Gastrocnemius medialis (tissue), 4 donors: ENCODE measurements around the gene HPCAL1.

Experiments used
- CTCF ChIP-seq, 5 experiments: fragments of 450-650 bp in 3 of 5; fragments of 200-600 bp in 2 of 5; sonication (generic) in 2 of 5; IDR thresholded peaks in 4 of 5; conservative IDR thresholded peaks in 1 of 5; 1 replicate in 4 of 5; 2 replicates in 1 of 5; pipeline ENCODE4 v1.5.1; 2016 to 2019; ENCODE audit warnings: antibody characterized with exemption in 5 of 5, mild to moderate bottlenecking in 3 of 5, moderate library complexity in 3 of 5
- POLR2A ChIP-seq, 2 donors: fragments of 450-650 bp; IDR thresholded peaks; one replicate each; pipeline ENCODE4 v1.6.1; 2017; ENCODE audit warnings: antibody characterized with exemption in 2 of 2, mild to moderate bottlenecking in 2 of 2, moderate library complexity in 2 of 2

GRCh38 chr2:10397878-10398277, 95.2 kb downstream of the HPCAL1 start:
- no peak for TF ChIP-seq CTCF (IDR thresholded peaks at IDR 0.05 in 4 of 5, conservative IDR thresholded peaks at IDR 0.05 in 1 of 5)
- TF ChIP-seq POLR2A (IDR thresholded peaks at IDR 0.05) = no peak
